NCI-H2196 treated with DMSO at 0.1 percent for 48 hours (cell line): Measurements from ENCODE around the gene DSG4.
"Not testable (repeated sequence)": the region's sequence is repeated elsewhere in the genome, so short reads cannot be mapped to it uniquely, and the experiment has no call there.

Experiments
- DNase-seq: peaks from one replicate; lab custom pipeline; 2025; ENCODE audit not compliant: unreplicated experiment; lab: John Stamatoyannopoulos, UW

Gene DSG4, protein sequence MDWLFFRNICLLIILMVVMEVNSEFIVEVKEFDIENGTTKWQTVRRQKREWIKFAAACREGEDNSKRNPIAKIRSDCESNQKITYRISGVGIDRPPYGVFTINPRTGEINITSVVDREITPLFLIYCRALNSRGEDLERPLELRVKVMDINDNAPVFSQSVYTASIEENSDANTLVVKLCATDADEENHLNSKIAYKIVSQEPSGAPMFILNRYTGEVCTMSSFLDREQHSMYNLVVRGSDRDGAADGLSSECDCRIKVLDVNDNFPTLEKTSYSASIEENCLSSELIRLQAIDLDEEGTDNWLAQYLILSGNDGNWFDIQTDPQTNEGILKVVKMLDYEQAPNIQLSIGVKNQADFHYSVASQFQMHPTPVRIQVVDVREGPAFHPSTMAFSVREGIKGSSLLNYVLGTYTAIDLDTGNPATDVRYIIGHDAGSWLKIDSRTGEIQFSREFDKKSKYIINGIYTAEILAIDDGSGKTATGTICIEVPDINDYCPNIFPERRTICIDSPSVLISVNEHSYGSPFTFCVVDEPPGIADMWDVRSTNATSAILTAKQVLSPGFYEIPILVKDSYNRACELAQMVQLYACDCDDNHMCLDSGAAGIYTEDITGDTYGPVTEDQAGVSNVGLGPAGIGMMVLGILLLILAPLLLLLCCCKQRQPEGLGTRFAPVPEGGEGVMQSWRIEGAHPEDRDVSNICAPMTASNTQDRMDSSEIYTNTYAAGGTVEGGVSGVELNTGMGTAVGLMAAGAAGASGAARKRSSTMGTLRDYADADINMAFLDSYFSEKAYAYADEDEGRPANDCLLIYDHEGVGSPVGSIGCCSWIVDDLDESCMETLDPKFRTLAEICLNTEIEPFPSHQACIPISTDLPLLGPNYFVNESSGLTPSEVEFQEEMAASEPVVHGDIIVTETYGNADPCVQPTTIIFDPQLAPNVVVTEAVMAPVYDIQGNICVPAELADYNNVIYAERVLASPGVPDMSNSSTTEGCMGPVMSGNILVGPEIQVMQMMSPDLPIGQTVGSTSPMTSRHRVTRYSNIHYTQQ

GRCh38 chr18:31376477-31376876, at the start of gene DSG4:
DSG4 (plus strand) TSS chr18:31376777; CDS start chr18:31376912, 135 bp downstream.
- no peak for DNase-seq

GRCh38 chr18:31329787-31330438, 46.7 kb upstream of the DSG4 start:
- no peak for DNase-seq

DNA sequence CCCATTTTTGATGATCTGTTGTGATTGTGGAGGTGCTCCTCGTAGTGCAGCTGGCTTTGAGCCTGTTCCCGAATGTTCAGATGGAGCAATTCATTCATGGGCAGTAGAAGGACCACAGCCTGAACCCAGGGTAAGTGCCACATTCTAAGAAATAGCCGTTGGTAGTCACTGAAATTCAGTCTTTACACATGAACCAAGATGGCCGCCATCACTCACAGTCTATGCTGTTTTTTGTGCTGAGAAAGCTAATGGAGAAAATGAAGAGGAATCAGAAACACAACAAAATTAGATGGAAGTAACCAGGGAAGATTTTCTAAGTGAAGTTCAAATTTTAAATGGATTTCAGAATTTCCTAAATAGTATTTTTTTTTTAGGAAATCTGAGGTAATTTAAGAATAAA, 33.1 kb upstream of the DSG4 start:
- no peak for DNase-seq

DNA sequence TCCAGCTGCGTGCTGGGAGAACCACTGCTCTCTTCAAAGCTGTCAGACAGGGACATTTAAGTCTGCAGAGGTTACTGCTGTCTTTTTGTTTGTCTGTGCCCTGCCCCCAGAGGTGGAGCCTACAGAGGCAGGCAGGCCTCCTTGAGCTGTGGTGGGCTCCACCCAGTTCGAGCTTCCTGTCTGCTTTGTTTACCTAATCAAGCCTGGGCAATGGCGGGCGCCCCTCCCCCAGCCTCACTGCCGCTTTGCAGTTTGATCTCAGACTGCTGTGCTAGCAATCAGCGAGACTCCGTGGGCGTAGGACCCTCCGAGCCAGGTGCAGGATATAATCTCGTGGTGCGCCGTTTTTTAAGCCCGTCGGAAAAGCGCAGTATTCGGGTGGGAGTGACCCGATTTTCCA, 23.2 kb upstream of the DSG4 start:
- DNase-seq = not testable (repeated sequence)

- no peak for DNase-seq
Measured at GRCh38 chr18:31354990-31355389, 21.6 kb upstream of the DSG4 start.

- DNase-seq = no peak
Measured at GRCh38 chr18:31356025-31356424, 20.6 kb upstream of the DSG4 start.

GRCh38 chr18:31364190-31364589, 12.4 kb upstream of the DSG4 start:
- no peak for DNase-seq

GRCh38 chr18:31369478-31369877, 7.1 kb upstream of the DSG4 start:
- DNase-seq = no peak

GRCh38 chr18:31371989-31372388, 4.6 kb upstream of the DSG4 start:
- no peak for DNase-seq

- no peak for DNase-seq
Measured at GRCh38 chr18:31373641-31374040, 2.9 kb upstream of the DSG4 start.

GRCh38 chr18:31380912-31381311, 4.3 kb downstream of the DSG4 start:
- no peak for DNase-seq

DNA sequence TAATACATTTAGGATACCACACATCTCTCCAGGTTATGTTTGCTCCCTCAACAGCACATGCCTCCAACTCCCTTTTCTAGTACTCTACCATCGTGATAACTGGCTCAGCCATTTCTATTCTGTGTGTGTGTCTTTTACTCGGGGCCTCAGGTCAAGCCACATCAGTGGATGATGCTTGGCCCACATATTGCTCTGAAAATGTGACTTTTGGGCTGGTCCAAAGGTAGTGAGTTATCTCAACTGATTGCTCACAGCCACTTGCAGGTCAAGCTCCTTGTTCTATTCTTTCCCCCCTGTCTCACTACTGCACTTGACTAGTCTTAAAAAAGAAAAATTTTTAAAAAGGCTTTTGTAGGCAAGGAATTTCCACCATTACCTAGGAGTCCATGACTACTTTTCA, 5.5 kb downstream of the DSG4 start:
- no peak for DNase-seq

GRCh38 chr18:31386741-31387140, 10.2 kb downstream of the DSG4 start:
- DNase-seq = no peak

- no peak for DNase-seq
Measured at GRCh38 chr18:31393286-31393685, 16.7 kb downstream of the DSG4 start.

DNA sequence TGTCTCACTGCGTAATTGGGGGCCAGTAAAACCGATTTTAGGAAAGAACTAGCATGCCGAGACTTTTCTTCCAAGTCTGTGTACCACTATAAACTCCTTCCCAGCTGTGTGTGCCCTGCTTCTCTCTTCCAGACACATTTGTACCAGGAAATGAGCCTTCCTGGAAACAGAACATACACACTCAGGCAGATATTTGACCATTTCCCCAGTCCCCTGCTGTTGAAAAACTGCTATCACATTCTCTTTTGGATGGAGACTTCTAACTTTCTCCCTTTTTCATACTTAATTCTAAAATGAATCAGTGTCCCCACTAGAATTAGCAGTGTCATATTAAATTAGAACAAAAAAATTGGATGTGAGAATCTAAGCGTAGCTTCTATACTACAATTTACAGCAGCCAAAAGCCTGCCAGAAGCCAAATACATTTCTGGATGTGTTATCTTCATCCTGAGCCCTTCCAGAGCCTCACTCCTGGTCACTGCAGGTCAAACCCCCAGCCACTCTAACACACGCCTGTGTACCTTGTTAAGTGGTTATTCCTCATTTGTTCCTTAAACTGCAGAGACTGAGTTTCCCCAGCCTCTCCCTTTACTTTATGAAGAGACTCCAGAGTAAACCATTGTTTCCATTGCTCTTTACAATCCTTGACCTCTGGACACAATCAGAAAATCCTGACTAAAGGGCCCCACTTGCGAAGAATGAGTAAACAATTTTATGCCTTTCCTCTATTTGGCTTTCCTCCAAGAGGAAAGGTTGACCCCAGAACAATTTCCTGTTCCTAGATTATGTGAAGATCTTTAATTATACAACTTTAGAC, 20.4 kb downstream of the DSG4 start:
- DNase-seq = no peak

DNA sequence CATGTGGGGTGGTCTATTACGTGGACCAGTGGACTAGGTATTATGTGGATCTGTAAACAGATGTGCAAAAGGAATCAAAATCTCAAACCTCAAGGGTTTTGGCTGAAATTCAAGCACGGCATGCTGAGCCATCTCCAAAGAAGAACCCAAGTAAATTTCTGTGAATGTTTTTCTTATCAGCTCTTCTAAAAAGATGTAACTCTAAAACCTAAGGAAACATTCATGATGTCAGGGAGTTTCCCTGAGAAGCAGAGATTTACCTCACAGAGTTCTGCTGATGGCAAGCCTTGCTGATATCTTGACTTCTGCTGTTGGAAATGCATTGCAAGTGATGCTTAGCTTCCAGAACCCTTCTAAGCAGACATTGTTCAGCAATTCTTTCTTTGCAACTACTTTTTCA, 21.6 kb downstream of the DSG4 start:
- DNase-seq = no peak

GRCh38 chr18:31399306-31400032, 22.9 kb downstream of the DSG4 start:
- no peak for DNase-seq

- DNase-seq = no peak
Measured at GRCh38 chr18:31401156-31402025, 24.8 kb downstream of the DSG4 start.

DNA sequence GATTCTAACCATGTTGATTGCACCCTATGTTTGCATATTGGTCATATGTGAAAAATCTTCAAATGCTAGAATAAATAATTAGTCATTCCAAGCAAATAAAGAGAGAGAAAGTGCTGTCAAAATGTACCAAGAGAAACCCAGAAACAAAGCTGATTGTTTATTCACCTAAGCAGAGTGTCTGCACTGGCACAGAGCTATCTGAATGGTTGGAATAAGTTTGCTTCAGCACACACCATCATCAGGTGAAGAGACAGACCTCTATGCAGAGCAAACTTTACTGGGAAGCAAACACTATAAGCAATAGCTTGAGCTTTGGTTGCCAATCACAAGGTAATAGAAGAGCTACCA, 25.4 kb downstream of the DSG4 start:
- no peak for DNase-seq
